K562 (cell line): ENCODE results near the gene SLIT1. TPM values are rescaled to one million over a fixed set of nuclear protein-coding genes. Genes with fewer than 3 reads are reported as not detected.

ENCODE experiments used
- ATAC-seq: fragments of 200-7000 bp; cut with Tn5 transposase; 3 replicates; pipeline ENCODE4 v1.9.1; 2020; ENCODE audit warnings: moderate library complexity
- BruUV-seq: library from RNA; stranded (reverse); fragments of 400-500 nt; replicated peaks from 2 replicates; lab custom pipeline; 2021; lab: Mats Ljungman, UMichigan
- CTCF ChIA-PET: fragments of 300-600 bp; formaldehyde crosslinking; extraction: SDS; loops from one replicate; lab custom pipeline; 2021; ENCODE audit warnings: low intra/inter-chr PET ratio; lab: Yijun Ruan, JAX
- POLR2A ChIA-PET: fragments of 300-600, 350-650 bp; sonication (Branson Sonifier 250); formaldehyde crosslinking; extraction: SDS; loops from one replicate; lab custom pipeline; 2021; ENCODE audit warnings: antibody characterized with exemption, inconsistent platforms; lab: Yijun Ruan, JAX
- DNase-seq, 4 experiments: peaks; one replicate each; pipeline versions ENCODE4 v3.0.0 to v3.0.0-alpha.2; 2011 to 2018; ENCODE audit warnings: low spot score in 3 of 4, mixed read lengths in 3 of 4; ENCODE audit errors: extremely low read depth in 1 of 4
- FAIRE-seq: peaks from 2 replicates; lab custom pipeline; 2011; peaks lifted over from hg19 to GRCh38; lab: Jason Lieb, UNC
- H2AFZ ChIP-seq: 2 replicates; pipeline ENCODE4 v1.6.0; 2011; ENCODE audit warnings: low read depth, low read length, control low read depth, inconsistent platforms
- H3K27ac ChIP-seq: fragments of 200-600 bp; 3 replicates; pipeline ENCODE4 v1.8.0; 2011; ENCODE audit warnings: low read depth, mild to moderate bottlenecking, control low read depth, inconsistent platforms, low read length, moderate library complexity, mixed read lengths; ENCODE audit errors: extremely low read depth
- H3K27me3 ChIP-seq, 2 experiments: fragments of 300-600 bp in 1 of 2; 2 replicates in 1 of 2; 3 replicates in 1 of 2; pipeline versions ENCODE4 v1.6.0 to v1.8.0; 2011; ENCODE audit warnings: inconsistent platforms in 2 of 2, low read length in 2 of 2, mild to moderate bottlenecking in 1 of 2, mixed read lengths in 1 of 2, moderate library complexity in 1 of 2; ENCODE audit not compliant: control insufficient read depth in 2 of 2, insufficient read depth in 2 of 2
- H3K36me3 ChIP-seq: fragments of 300-600 bp; 3 replicates; pipeline ENCODE4 v1.8.0; 2011; ENCODE audit warnings: mild to moderate bottlenecking, low read length, inconsistent platforms; ENCODE audit not compliant: control insufficient read depth, insufficient read depth
- H3K4me1 ChIP-seq, 2 experiments: fragments of 200-600 bp in 1 of 2; replicated peaks in 1 of 2; 2 replicates in 1 of 2; 3 replicates in 1 of 2; pipeline versions ENCODE4 v1.5.1 to v1.8.0; 2011; ENCODE audit warnings: inconsistent platforms in 2 of 2, low read length in 2 of 2, mild to moderate bottlenecking in 1 of 2, mixed read lengths in 1 of 2, moderate library complexity in 1 of 2; ENCODE audit not compliant: control insufficient read depth in 2 of 2, insufficient read depth in 2 of 2
- H3K4me2 ChIP-seq: 2 replicates; pipeline ENCODE4 v1.6.1; 2011; ENCODE audit warnings: low read length, control low read depth, inconsistent platforms, mixed read lengths; ENCODE audit not compliant: insufficient read depth
- H3K4me3 ChIP-seq: fragments of 200-600 bp; sonication (generic), shearing (Covaris generic); 2 replicates; pipeline ENCODE4 v1.5.1; 2016; ENCODE audit warnings: control low read depth, inconsistent platforms
- H3K79me2 ChIP-seq: fragments of 200-600 bp; 3 replicates; pipeline ENCODE4 v1.8.0; 2011; ENCODE audit warnings: low read length, inconsistent platforms; ENCODE audit not compliant: control insufficient read depth, insufficient read depth
- H3K9ac ChIP-seq, 2 experiments: 2 replicates each; pipeline versions ENCODE4 v1.6.0 to v1.6.1; 2011; ENCODE audit warnings: low read depth in 2 of 2, low read length in 2 of 2, control low read depth in 1 of 2, inconsistent platforms in 1 of 2, mild to moderate bottlenecking in 1 of 2, mixed read lengths in 1 of 2; ENCODE audit not compliant: insufficient read depth in 1 of 2
- H3K9me1 ChIP-seq: one replicate; pipeline ENCODE4 v1.6.0; 2011; ENCODE audit warnings: inconsistent platforms, mild to moderate bottlenecking, low read length, moderate library complexity; ENCODE audit not compliant: control insufficient read depth, insufficient read depth
- H3K9me3 ChIP-seq: replicated peaks from 2 replicates; pipeline ENCODE4 v1.5.1; 2011; ENCODE audit warnings: low read depth, low read length, inconsistent platforms; ENCODE audit not compliant: control insufficient read depth, insufficient read depth
- H4K20me1 ChIP-seq: replicated peaks from 2 replicates; pipeline ENCODE4 v1.6.1; 2011; ENCODE audit warnings: low read length, inconsistent platforms, mixed read lengths; ENCODE audit not compliant: control insufficient read depth, insufficient read depth
- CEBPG ChIP-seq, 3 experiments: fragments of 200-800 bp in 1 of 3; sonication (Bioruptor generic) in 1 of 3; sonication (generic) in 1 of 3; formaldehyde crosslinking in 1 of 3; IDR thresholded peaks in 2 of 3; conservative IDR thresholded peaks in 1 of 3; 2 replicates each; pipeline versions ENCODE4 v1.6.1 to v1.8.0; 2016 to 2022; ENCODE audit warnings: missing compliant biosample characterization in 2 of 3, missing genetic modification characterization in 2 of 3, mild to moderate bottlenecking in 1 of 3, missing genetic modification reagents in 1 of 3
- ELF2 ChIP-seq: fragments of 250-450 bp; sonication (Bioruptor Pico); IDR thresholded peaks from 2 replicates; pipeline ENCODE4 v1.5.0; 2021; ENCODE audit warnings: mild to moderate bottlenecking
- ELF4 ChIP-seq: fragments of 450-650 bp; formaldehyde crosslinking; IDR thresholded peaks from 2 replicates; pipeline ENCODE4 v1.4.0; 2022; ENCODE audit warnings: missing genetic modification characterization
- GATAD2B ChIP-seq: fragments of 450-650 bp; IDR thresholded peaks from 2 replicates; pipeline ENCODE4 v1.6.1; 2017; ENCODE audit warnings: mild to moderate bottlenecking, borderline replicate concordance
- MAFG ChIP-seq: fragments of 450-650 bp; conservative IDR thresholded peaks from 2 replicates; pipeline ENCODE4 v1.6.1; 2016; ENCODE audit warnings: missing genetic modification characterization, missing compliant biosample characterization
- MBD2 ChIP-seq: sonication (generic); IDR thresholded peaks from 2 replicates; pipeline ENCODE4 v1.6.1; 2016; ENCODE audit warnings: low read depth, borderline replicate concordance
- NCOA6 ChIP-seq: fragments of 450-650 bp; IDR thresholded peaks from 2 replicates; pipeline ENCODE4 v1.6.1; 2017; ENCODE audit warnings: mild to moderate bottlenecking
- POLR2H ChIP-seq: IDR thresholded peaks from 2 replicates; pipeline ENCODE4 v1.6.1; 2016; ENCODE audit warnings: missing genetic modification characterization, low read depth, mild to moderate bottlenecking, control low read depth, missing compliant biosample characterization, moderate library complexity
- SAFB ChIP-seq: fragments of 200-400 bp; formaldehyde crosslinking; IDR thresholded peaks from 2 replicates; pipeline ENCODE4 v1.6.1; 2017; ENCODE audit warnings: low read depth, low read length, borderline replicate concordance
- SMAD4 ChIP-seq: fragments of 250-450 bp; sonication (Bioruptor Pico); conservative IDR thresholded peaks from 2 replicates; pipeline ENCODE4 v1.8.0; 2021; ENCODE audit warnings: inconsistent platforms, mild to moderate bottlenecking, moderate library complexity
- SMARCA5 ChIP-seq: fragments of 450-650 bp; IDR thresholded peaks from 2 replicates; pipeline ENCODE4 v1.6.1; 2016
- U2AF1 ChIP-seq: fragments of 200-400 bp; formaldehyde crosslinking; optimal IDR thresholded peaks from 2 replicates; pipeline ENCODE3; 2017; ENCODE audit warnings: mild to moderate bottlenecking, low read depth, low read length, moderate library complexity
- ZFX ChIP-seq: sonication (generic); formaldehyde crosslinking; IDR thresholded peaks from 2 replicates; pipeline ENCODE4 v1.8.0; 2022; ENCODE audit warnings: mild to moderate bottlenecking, missing genetic modification reagents, moderate library complexity
- ZNF263 ChIP-seq: sonication (generic); formaldehyde crosslinking; IDR thresholded peaks from 2 replicates; pipeline ENCODE4 v1.8.0; 2022; ENCODE audit warnings: mild to moderate bottlenecking, missing genetic modification reagents, borderline replicate concordance
- WGBS: fragments of 100-300 bp; shearing (Covaris generic); methylation state at CpG from one replicate; pipeline ENCODE4 v1.1.6; 2016; ENCODE audit warnings: low coverage, mixed read lengths; ENCODE audit not compliant: insufficient coverage; ENCODE audit errors: missing lambda C conversion rate; 5-methylcytosine and 5-hydroxymethylcytosine counted together
- in situ Hi-C: fragments of 300-500 bp; cut with MboI; formaldehyde crosslinking; loops from 4 replicates; pipeline ENCODE4 v1.15.0; 2018; ENCODE audit warnings: inconsistent platforms, mixed read lengths
- intact Hi-C: fragments of 100-400 bp; cut with micrococcal nuclease; formaldehyde crosslinking; loops from 2 replicates; pipeline ENCODE4 v1.14.2; 2022
- polyA plus RNA-seq, 8 experiments: library from polyadenylated mRNA; depleted of rRNA in 4 of 8; stranded (reverse) in 5 of 8; unstranded in 3 of 8; fragments of >200 nt; fragmentation: Nextera tagmentation in 2 of 8; fragmentation: Illumina TruSeq in 1 of 8; extraction: Ambion mirVana in 2 of 8; extraction: Trizol in 1 of 8; gene quantifications; 2 replicates each; pipeline versions ENCODE4 v1.2.1 to v1.2.3, GENCODE V29; 2011 to 2014; ENCODE audit warnings: inconsistent platforms in 1 of 8, missing spikeins in 1 of 8
- total RNA-seq, 7 experiments: library from RNA; depleted of rRNA in 6 of 7; stranded (reverse); fragments of >200 nt in 6 of 7; fragmentation: Illumina TruSeq in 2 of 7; extraction: Trizol in 2 of 7; gene quantifications; 2 replicates each; pipeline versions ENCODE4 v1.2.1 to v1.2.3, GENCODE V29; 2011 to 2021; ENCODE audit warnings: low replicate concordance in 1 of 7

The SLIT1 gene
- total and polyA plus RNA-seq, 9 of the 15 experiments (the other 6 are each of a cell fraction or from before 2014, with no cell fraction given) = 0.01 to 0.11 (median 0.04) TPM; not detected in 3

DNA sequence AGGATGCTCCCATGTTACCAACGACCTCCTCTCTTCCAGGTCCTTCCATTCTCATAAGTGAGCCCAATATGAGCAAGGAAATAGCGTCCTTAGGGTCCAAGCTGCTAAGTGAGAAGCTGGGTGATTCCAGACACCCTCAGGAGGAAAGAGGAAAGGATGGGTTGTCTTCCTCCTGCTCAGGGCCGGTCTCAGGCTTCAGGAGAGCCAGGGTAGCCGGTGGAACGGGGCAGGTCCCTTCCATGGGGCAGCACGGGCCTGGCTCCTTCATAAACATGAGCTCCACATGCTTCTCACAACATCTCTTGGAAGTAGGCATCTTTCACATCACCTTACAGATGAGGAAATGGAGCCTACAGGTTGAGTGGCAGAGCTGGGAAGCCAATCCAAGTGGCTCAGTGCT is 12.7 kb downstream of the SLIT1 start:
- H3K4me1 ChIP-seq = no peaks in the 10 kb centered on the region
- FAIRE-seq (no peak), ATAC-seq (no peak)
- no peak overlapping the region for H3K27ac ChIP-seq
- H3K79me2 ChIP-seq = no peaks in the 10 kb centered on the region
- TF ChIP-seq SMARCA5 (no peak), POLR2H (no peak), CEBPG (CRISPR knock-in tag; IDR thresholded peaks at IDR 0.05) (no peak), CEBPG (tag; conservative IDR thresholded peaks at IDR 0.05 in 1 of 2, IDR thresholded peaks at IDR 0.05 in 1 of 2) (no peak), NCOA6 (no peak), U2AF1 (no peak), ELF2 (CRISPR knock-in tag) (no peak), MAFG (tag) (no peak), MBD2 (no peak), ZFX (CRISPR knock-in tag) (no peak), ELF4 (no peak), SAFB (no peak), GATAD2B (no peak), SMAD4 (CRISPR knock-in tag) (no peak), ZNF263 (CRISPR knock-in tag) (no peak)
- TF ChIP-seq, all 486 proteins: peak for 0
- H3K4me3 ChIP-seq = no peak overlapping the region
- 5% methylated on average over 4 of the region's 6 CpGs for WGBS
- no peak overlapping the region for H3K9ac ChIP-seq
- POLR2A ChIA-PET = interaction anchor here (0.6 kb wide), 1 partner anchor 665 kb away, joined by 5 read pairs; no protein-coding TSS in a partner anchor
- H2AFZ ChIP-seq = no peak overlapping the region
- no peak for DNase-seq
- no peaks in the 10 kb centered on the region for H3K9me1 ChIP-seq
- CTCF ChIA-PET = no interaction called here
- in situ Hi-C loops = no loop called here
- BruUV-seq = no TSS peak
- H3K4me2 ChIP-seq = no peak overlapping the region
- H3K9me3 ChIP-seq = no peaks in the 10 kb centered on the region
- H3K36me3 ChIP-seq = no peaks in the 10 kb centered on the region
- H3K27me3 ChIP-seq = peaks cover 8 to 41% of the 10 kb centered on the region in 2 experiments; a peak in 4 of 5 replicates
- no peaks in the 10 kb centered on the region for H4K20me1 ChIP-seq
- intact Hi-C loops = no loop called here
